Cortex of kidney (tissue), 1 donor: ENCODE data around the gene GABBR2.

ENCODE experiments used
- DNase-seq: peaks from one replicate; lab custom pipeline; 2025; lab: John Stamatoyannopoulos, UW

GABBR2 gene

DNA sequence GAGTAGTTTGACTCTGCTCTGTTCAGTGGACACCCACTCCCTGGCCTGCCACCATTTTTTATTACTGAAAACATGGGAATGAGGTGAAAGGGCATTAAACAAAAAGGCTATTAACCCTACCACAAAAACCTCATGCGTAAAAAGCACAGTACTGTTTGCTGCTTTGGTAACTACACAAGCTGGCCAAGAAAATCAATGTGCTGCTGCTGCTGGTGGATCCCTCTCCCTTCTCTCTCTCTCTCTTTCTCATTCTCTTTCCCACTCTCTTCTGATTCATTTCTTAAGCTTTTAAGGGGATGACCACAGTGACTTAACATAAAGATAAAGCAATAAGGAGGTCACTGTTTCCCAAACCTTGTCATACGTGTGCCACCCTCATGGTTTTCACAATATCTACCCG lies 270.1 kb downstream of the GABBR2 start:
- no peak for DNase-seq

DNA sequence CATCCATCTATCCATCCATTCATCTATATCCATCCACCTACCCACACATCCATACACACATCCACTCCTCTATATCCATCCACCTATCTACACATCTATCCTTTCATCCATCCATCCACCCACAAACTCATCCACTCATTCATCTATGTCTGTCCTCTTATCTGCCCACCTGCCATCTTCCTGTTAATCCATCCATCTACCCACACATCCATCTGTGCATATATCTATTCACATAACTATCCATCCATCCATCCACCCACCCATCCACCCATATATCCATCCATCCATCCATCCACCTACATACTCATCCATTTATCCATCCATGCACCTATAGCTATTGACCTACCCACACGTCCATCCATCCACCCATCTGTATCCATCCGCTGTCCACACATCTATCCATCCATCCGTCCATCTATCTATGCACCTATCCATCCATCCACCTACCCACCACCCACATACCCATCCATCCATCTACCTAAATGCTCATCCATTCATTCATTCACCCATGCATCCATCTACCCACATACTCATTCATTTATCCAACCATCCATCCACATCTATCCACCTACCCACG lies 271.2 kb downstream of the GABBR2 start:
- no peak for DNase-seq

DNA sequence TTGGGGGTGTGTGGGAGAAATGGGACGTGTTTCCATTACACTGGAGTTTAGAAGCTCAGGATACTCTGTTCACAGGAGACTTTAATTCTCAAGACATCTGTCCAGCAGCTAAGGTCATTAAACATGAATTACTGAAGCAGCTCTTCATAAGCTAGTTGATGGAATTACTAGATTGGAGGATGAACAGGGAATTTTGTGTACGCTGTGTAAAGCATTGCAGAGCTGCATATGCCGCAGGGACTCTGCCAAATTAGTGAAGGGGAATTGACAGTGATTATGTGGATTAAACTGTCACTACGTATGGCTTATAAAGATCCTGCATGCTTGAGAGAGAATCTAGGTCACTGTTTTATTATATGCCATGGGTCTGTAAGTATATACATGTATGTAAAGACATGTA lies 275.8 kb downstream of the GABBR2 start:
- DNase-seq = no peak

DNA sequence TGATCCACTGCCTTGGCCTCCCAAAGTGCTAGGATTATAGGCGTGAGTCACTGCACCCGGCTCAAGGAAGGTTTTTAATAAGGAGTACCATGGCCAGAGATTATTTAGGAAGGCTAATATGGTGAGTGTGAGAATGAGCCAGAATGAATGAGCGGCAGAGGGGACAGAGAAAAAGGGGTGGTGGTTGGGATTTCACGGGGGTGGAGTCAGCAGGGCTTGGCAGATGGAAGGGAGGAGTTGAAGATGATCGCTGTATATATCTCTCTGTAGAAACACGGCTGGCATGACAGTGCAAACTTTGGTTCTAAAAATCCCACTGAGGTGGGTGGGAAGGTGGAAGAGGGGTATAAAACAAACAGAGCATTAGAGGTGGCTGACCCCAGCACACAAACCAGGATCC lies 276.6 kb downstream of the GABBR2 start:
- DNase-seq = no peak

DNA sequence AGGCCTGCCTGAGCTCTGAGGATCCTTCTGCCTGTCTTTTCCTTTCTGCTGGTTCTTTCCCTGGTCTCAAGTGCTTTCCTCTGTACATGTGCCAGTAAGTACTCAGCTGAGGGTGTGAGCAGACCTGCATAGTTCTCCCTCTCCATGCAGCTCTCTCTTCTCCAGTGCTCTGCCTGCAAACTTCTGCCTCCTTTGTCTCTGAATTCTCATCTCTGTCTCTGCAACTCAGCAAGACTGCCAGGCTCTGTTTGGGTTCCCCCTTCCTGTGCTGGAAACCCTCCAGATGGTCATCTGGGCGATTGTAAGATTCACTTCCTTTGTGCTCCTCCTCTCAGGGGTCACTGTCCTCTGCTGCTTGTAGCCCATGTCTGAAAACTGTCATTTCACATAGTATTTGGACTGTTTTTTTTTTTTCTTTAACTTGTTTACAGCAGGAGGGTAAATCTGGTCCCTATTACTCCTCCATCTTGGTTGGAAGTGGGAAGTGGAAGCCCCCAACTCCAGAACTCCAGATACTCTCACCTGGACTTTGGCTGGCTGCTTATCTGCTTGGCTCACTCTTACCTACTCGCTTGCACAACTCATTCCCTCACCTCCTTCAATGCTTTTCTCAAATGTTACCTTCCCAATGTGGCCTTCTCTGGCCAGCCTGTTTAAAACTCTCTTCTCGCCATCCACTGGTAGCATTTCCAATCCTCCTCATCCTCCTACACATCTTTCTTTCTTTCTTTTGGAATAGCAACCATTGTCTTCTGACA lies 278.0 kb downstream of the GABBR2 start:
- DNase-seq = no peak

DNA sequence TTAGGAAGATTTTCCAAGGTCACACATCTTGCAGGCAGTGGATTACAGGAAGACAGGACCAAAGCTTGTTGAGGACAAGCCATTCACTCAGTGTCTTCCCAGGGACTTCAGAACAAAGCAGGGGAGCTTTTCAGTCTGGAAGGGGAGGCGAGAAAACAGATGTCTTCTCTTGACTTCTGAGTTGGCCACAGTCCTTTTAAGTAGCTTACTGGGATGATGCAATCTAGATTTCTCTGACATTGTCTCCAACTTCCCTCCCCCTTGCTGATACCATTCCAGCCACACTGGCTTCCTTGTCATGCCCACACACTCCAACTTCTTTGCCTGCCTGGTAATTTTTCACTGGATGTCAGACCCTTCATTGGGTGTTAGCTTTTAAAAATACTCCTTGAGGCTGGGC lies 279.1 kb downstream of the GABBR2 start:
- DNase-seq = no peak

DNA sequence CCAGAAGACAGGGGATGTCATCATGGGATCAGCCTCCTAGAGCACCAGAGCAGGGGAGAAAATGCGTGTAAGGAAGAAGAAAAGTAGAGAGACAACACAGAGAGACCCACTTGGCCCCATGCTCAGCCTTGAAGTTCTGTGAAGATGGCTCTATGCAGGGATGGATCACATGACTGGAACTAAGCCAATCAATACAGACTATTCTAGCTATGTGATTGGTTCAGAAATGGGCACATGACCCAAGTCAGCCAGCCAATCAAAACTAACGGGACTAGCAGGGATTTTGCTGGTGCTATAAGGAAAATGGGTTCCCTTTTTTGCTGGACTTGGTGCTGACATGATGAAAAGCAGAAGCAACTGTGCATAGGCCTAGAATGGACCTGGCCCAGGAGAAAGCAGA lies 280.3 kb downstream of the GABBR2 start:
- DNase-seq = no peak

DNA sequence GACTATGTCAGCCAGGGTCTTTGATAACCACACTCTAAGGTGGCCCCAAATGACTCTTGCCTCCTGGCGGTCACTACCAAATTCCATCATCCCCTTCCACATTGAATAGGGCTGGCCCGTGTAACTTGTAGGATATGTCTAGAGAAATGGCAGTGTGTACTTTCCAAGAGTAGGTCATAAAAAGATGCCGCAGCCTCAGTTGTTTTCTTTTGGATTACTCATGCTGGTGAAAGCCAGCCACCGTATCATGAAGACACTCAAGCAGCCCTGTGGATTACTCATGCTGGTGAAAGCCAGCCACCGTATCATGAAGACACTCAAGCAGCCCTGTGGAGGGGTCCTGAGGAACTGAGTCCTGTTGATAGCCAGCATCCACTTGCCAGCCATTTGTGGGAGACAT lies 281.2 kb downstream of the GABBR2 start:
- DNase-seq = no peak

DNA sequence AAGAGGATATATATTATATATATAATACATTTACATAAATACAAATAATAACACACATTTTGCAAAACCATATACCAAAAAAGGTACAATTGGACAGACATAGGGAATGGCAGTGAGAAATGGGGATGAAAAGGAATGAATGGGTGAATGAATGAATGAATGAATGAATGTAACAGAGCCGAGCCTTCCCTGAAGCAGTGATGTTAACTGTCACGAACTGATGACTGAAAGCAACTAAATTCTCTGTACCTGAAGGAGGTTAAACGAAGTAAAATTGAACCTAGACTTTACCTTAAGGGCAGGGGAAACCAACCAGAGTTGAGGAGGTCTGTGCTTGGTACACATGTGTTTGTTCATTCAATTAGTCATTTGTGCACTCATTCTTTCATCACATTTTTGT lies 283.7 kb downstream of the GABBR2 start:
- no peak for DNase-seq

DNA sequence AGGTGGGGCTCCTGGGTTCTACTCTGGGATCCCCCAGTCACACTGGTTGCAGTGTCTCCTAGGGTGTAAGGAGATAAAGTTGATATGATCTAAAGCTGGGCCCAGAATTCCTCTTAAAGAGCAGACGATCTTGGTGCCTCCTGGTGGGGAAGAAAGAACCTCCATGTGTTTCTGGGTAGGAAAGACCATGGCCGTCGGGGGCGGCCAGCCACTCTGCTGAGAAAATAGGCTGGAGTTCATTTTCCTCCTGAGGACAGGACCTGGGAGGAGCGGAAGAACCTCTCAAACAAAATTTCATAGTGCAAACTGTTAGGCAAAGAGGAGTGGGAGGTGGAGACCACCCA lies 289.5 kb downstream of the GABBR2 start:
- DNase-seq = no peak

DNA sequence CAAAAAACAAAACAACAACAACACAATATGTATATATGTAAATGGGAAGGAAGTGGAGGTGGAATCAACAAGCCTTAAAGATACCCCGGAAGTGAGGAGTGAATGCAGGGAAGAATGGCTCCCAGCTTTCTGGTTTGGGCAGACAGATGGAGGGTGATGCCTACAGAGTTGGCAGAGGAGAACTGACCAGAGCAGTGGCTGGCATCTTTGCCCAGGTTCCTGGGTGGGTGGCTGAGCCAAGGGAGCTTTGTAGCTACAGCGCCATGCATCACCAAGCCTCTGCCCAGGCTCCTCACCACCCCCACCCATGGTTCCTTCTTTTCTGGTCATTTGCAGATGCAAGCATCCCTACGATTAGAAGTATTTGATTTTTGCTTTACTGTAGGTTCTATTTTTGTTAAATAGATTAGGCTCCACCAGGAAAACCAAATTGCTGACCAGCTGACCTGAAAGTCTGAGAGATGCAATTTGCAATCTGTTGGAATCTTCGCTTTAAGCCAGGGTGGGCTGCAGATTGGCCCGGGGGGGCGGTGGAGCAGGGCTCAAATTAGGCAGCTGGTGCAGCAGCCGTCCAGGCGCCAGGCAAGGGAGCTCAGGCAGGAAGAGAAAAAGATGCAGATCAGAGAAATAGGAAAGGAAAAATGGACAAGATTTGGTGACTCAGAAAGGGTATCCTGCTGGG lies 290.0 kb downstream of the GABBR2 start:
- DNase-seq = no peak

DNA sequence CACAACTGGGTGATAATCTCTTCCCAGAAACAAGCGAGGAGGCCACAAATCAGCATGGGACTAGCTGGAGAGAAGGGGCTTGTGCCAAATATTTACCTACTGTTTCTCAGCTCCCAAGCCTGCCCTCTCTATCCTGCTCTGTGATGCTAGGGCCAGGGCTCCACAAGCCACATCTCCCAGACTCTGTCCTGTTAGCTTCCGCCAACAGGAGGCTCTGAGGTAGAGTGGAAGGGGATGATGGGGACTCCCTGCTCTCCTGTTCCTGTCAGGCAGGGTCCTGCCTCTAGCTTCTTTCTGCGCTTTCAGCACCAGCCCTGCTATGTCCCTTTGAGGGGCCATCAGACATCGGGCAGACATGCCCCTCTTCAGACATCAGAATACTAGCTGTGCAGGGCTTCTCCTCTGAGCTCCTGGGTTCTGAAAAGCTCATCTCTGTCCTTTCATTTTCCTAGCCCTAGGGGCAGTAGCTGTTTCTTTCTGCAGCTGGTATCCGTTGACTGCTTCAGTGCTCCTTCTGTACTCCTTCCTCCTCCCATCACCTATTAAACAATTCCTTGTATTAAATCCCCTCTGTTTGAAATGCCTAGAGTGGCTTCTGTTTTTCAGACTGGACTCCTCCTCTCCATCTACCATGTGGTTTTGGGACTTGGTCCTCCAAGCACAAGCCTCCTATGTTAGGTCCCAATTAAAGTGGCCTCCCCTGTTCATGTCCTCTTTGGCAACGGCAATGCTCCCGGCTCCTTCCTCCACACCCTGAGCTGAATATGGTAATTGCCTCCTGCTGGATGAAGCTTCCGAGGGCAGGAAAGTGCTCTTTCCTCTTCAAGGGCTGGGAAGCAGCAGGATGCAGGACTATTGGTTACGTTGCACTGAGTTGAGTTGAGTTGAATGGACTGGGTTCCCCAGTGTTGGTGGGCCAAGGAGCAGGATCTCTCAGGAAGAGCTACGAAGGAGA lies 292.2 kb downstream of the GABBR2 start:
- DNase-seq = no peak

DNA sequence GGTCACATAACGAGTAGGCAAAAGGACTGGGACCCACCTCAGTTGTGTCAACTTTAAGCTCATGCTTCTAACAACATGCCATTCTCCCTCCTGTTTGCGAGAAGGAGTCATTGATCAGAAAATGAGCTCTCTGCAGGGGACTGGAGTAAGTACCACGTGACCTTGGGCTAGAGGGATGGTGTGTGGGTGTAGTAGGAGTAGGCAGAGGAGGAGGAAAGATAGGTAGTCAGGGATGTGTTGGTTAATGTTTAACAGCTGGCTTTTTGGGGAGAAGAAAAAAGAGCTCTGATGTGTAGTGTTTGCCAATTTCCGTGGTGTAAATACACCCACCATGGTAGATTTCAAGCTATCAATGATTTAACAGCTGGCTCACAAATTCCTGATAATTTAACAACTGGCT lies 293.0 kb downstream of the GABBR2 start:
- no peak for DNase-seq

DNA sequence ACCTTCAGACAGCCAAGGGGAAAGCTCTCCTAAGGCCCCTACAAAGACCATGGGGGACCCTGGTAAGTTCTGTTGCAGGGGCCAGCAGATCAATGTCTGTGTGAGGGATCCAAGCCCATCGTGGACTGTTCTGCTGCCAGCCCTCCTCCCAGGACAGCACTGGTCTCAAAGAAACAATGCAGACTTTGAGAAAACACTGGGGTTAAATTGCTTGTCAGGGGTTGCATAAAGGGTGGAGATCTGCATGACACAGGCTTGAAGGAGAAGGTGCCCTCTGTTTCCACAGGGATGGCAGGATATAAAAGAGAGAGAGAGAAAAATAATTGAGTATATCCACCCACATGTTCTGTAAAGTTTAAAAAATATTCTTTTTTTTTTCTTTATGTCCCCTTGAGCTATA lies 295.7 kb downstream of the GABBR2 start:
- DNase-seq = no peak

DNA sequence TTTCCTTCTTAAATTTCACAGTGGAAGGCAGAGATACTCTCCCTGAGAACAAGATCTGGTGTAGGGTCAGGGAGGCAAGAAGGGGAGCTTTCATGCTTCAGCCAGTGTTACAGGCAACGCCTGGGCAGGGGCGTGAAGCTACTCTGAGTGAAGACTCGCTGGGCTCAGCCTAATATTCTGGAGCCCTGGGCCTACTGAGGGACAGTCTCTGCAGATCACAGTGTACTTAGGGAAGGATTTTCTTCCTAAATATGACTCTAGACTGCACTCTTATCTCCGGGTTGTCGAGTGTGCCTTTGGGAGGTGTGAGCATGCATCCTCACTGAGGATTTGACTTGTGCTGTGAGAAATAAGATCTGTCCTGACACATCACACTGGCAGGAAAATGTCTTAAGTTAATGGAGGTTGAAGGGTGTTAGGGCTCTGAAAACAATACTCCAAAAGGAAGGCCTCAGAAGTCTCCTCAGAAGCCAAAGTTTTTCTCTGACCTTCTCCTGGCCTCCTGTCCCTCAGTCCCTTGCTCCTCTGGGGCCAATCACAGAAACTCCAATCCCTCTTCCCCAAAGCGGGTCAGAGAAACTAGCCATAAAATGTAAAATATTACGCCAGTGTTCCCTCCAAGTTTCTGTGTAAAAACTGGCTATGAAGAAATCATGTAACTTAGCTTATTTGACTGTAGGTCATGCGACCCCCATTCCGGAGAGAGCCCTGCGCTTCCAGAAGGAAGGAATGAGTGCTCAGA lies 296.5 kb downstream of the GABBR2 start:
- no peak for DNase-seq

DNA sequence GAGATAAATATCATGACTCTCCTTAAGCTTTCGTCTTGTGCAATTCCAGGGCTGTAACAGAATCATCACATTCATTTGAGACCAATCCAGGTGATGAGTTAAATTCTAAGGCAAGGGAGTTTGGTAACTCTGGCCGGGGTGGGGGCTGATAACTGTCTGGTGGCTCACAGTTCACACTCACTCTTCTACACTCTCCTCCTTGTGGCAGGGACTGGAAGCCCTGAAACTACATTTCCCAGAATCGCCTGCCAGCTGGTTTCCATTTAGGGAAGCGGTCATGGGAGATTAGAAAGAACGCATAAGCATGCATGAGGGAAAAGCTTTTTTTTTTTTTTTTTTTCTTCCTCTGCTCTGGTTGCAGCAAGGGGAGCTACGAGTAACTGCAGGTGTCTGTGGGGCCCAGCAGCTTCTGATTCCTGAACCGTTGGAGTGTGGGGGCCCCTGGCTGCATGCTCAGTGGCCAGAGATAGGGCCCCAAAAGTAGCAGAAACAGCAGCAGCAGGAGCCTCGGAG lies 298.5 kb downstream of the GABBR2 start:
- DNase-seq = no peak

DNA sequence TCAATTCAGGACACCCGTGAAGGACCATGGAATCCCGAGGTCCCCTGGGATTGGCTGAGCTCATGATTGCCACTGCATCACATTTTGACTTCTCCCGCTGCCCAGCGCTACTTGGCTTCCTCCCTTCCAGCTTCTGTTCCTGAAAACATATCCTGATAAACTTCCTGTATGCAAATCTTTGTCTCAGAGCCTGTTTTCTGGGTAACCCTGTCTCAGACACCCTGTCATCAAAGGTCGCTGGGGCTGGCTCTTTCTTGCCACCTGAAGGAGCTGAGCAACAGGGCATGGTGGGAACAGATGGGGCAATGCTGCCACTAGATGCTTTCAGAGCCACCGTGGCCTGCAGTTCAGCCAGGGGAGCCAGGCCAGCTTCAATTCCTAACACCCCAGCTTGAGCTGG lies 299.0 kb downstream of the GABBR2 start:
- no peak for DNase-seq

DNA sequence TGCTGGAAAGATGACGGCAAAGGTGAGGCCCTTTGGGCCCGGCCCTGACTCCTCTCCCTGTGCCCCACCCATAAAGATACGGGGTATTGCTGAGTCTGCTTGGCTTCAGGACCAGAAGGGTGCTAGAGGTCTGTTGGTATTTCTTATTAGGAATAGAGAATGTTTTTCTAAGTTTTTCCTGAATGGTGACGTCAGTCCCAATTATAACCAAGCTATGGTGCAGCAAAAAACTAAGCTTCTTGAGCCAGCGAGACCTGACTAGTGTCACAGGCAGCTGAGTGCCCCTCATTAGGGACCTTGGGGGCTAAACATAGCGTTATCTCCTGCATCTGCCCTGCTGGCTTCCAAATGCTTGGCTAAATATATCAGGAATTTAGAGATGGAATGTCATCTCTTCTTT lies 302.3 kb downstream of the GABBR2 start:
- no peak for DNase-seq

DNA sequence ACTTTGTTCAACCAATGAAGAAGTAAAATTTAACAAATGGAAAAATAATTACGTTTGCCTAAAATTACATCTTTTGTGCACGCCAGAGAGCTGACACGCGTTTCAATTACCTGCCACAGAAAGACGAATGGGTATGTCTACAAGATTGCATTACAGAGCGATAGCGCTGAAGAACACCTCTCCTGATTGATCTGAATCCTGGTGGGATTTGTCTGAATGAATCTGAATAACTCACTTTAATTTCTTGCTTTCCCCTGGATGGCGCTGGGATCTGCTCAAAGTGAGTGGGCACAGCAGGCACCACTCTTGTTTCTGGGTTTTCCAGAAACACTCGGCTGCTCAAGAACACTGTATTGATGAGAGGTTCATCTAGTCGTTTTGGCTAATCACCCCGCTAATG lies 304.5 kb downstream of the GABBR2 start:
- DNase-seq = no peak

DNA sequence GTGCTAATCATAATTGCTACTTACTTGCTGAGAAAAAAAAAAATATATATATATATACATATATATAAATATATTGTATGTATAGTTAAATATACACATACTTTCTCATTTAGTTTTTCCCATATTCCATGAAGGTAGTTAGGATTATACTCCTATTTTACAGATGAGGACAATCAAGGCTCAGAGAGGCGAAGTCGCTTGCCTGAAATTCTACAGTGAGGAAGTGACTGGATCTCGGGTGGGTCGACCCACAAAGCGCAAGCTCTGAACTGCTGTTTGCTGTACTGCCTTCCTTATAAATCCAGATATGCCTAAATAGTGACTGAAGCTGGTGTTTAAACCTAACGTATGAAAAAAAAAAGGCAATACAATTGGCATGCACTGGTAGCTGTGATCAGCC lies 305.0 kb downstream of the GABBR2 start:
- no peak for DNase-seq

DNA sequence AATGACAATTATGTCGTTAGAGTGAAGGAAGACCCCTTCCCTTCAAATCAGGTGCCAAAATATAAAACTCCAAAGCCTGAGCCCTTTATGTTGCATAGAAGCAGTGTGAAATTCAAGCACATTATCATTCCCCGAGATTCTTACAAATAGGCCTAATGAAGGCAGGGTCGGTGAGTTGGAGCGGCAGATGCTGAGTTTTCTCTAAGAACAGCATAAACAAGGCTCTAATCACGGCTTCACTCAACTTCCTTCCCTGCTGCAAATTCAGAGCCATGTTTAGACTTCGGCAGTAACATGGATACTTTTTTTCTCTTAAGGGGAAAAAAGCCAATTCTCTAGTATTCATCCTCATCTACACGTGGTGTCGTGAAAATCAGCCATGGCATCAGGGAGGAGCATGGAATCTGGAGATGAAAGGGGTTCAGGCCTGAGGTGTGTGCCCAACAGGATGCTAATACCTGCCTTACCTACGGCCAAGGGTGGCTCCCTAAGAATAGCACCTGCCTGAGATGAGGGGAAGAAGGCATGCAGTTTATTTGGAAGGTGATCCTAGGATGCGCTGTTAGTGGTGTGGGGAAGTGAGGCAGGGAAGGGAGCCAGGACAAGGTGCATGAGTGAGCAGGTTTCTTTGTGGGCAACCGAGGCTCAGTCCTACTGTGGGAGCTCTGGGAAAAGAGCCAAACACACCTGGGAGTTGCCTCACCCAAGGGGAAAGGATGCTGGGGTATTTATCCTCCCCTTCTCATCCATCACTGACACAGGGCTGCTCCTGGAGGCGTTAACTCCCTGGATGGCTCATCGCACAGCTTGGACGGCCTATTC lies 306.5 kb downstream of the GABBR2 start:
- no peak for DNase-seq
